ENCODE results near the gene TYR. TPM values are rescaled to one million over a fixed set of nuclear protein-coding genes. Genes with fewer than 3 reads are reported as not detected.
"Not testable (repeated sequence)": the region's sequence is repeated elsewhere in the genome, so short reads cannot be mapped to it uniquely, and the experiment has no call there.

Gene TYR
- total and polyA plus RNA-seq, 8 donors: not detected

GRCh38 chr11:89267660-89268302 lies 90.1 kb downstream of the TYR start:
- intact Hi-C loops (cut with DNase I; ENCODE audit: low total_unique reads): no loop called here
- Histone ChIP-seq H3K27ac (no peak overlapping the region), H3K4me3 (no peak overlapping the region), H3K27me3 (no peaks in the 10 kb centered on the region), H3K36me3 (no peaks in the 10 kb centered on the region), H3K4me1 (no peaks in the 10 kb centered on the region), H3K9me3 (no peaks in the 10 kb centered on the region)
- DNase-seq: no peak
- no peak for TF ChIP-seq EP300 (IDR thresholded peaks at IDR 0.05)
- 37 to 59% (median 51%) methylated on average over 2 of the region's 2 CpGs for WGBS, 5 donors

GRCh38 chr11:89272540-89273088 lies 94.9 kb downstream of the TYR start:
- H3K4me1 ChIP-seq; intact Hi-C loops (cut with DNase I; ENCODE audit: low total_unique reads); H3K36me3 ChIP-seq; H3K9me3 ChIP-seq; H3K27me3 ChIP-seq; H3K4me3 ChIP-seq; H3K27ac ChIP-seq; DNase-seq: not testable (repeated sequence)
- 74 to 87% (median 84%) methylated on average over 1 of the region's 1 CpG for WGBS, 5 donors

GRCh38 chr11:89273220-89273619 lies 95.5 kb downstream of the TYR start:
- H3K4me1 ChIP-seq; DNase-seq; H3K27me3 ChIP-seq; H3K4me3 ChIP-seq; H3K9me3 ChIP-seq; intact Hi-C loops (cut with DNase I; ENCODE audit: low total_unique reads); H3K36me3 ChIP-seq; H3K27ac ChIP-seq: not testable (repeated sequence)
- 78 to 87% (median 83%) methylated on average over 2 of the region's 2 CpGs for WGBS, 5 donors

- Histone ChIP-seq H3K27ac (no peak overlapping the region), H3K27me3 (no peaks in the 10 kb centered on the region), H3K4me1 (no peaks in the 10 kb centered on the region), H3K4me3 (no peak overlapping the region), H3K9me3 (no peaks in the 10 kb centered on the region), H3K36me3 (no peaks in the 10 kb centered on the region)
- WGBS, 5 donors: 47 to 72% (median 50%) methylated on average over 1 of the region's 1 CpG
- intact Hi-C loops (cut with DNase I; ENCODE audit: low total_unique reads): no loop called here
- no peak for TF ChIP-seq CTCF (IDR thresholded peaks at IDR 0.05)
- no peak for TF ChIP-seq POLR2AphosphoS5 (IDR thresholded peaks at IDR 0.05)
- TF ChIP-seq POLR2A (IDR thresholded peaks at IDR 0.05): no peak
- no peak for TF ChIP-seq EP300 (IDR thresholded peaks at IDR 0.05)
- DNase-seq: no peak
Observed at GRCh38 chr11:89275966-89276365, 98.3 kb downstream of the TYR start.

- intact Hi-C loops (cut with DNase I; ENCODE audit: low total_unique reads): no loop called here
- Histone ChIP-seq H3K4me1 (no peaks in the 10 kb centered on the region), H3K9me3 (no peaks in the 10 kb centered on the region), H3K4me3 (no peak overlapping the region), H3K36me3 (no peaks in the 10 kb centered on the region), H3K27ac (no peak overlapping the region), H3K27me3 (no peaks in the 10 kb centered on the region)
- DNase-seq: no peak
- TF ChIP-seq EP300 (IDR thresholded peaks at IDR 0.05) (no peak), POLR2A (IDR thresholded peaks at IDR 0.05) (no peak), CTCF (IDR thresholded peaks at IDR 0.05) (no peak), POLR2AphosphoS5 (IDR thresholded peaks at IDR 0.05) (no peak)
- 67 to 87% (median 69%) methylated on average over 1 of the region's 1 CpG for WGBS, 5 donors
Observed at GRCh38 chr11:89279176-89279575, 101.5 kb downstream of the TYR start.

GRCh38 chr11:89281032-89281677 lies 103.5 kb downstream of the TYR start:
- not testable (repeated sequence) for DNase-seq
- WGBS, 5 donors: 54 to 71% (median 66%) methylated on average over 3 of the region's 3 CpGs

GRCh38 chr11:89286601-89287000 lies 108.9 kb downstream of the TYR start:
- H3K36me3 ChIP-seq; H3K4me1 ChIP-seq; intact Hi-C loops (cut with DNase I; ENCODE audit: low total_unique reads); H3K27me3 ChIP-seq; H3K9me3 ChIP-seq; H3K4me3 ChIP-seq; DNase-seq; H3K27ac ChIP-seq: not testable (repeated sequence)
- 82 to 86% (median 84%) methylated on average over 1 of the region's 1 CpG for WGBS, 5 donors

More at GRCh38 chr11:89281032-89281677, 103.5 kb downstream of the TYR start:
- H3K27ac ChIP-seq; H3K36me3 ChIP-seq; H3K4me3 ChIP-seq; H3K9me3 ChIP-seq; H3K27me3 ChIP-seq; intact Hi-C loops (cut with DNase I; ENCODE audit: low total_unique reads); H3K4me1 ChIP-seq: not testable (repeated sequence)

- intact Hi-C loops (cut with DNase I; ENCODE audit: low total_unique reads); H3K27ac ChIP-seq; H3K4me1 ChIP-seq; H3K4me3 ChIP-seq; H3K36me3 ChIP-seq; H3K27me3 ChIP-seq; DNase-seq; H3K9me3 ChIP-seq: not testable (repeated sequence)
- WGBS, 5 donors: 86 to 93% (median 88%) methylated on average over 3 of the region's 3 CpGs
Observed at GRCh38 chr11:89288004-89288403, 110.3 kb downstream of the TYR start.

All from stomach (tissue), 9 donors.